Prostate gland (tissue), 2 donors: Measurements from ENCODE around the gene DDOST. TPM values are rescaled to one million over a fixed set of nuclear protein-coding genes. Genes with fewer than 3 reads are reported as not detected.

Experiments used
- DNase-seq: peaks from one replicate; pipeline ENCODE4 v3.0.0-alpha.2; 2019; ENCODE audit warnings: low spot score
- H3K27ac ChIP-seq, 2 donors: fragments of 200-600 bp; sonication (generic); 2 replicates each; pipeline ENCODE4 v1.5.1; 2017 to 2019
- H3K27me3 ChIP-seq: fragments of 200-600 bp; sonication (generic); replicated peaks from 2 replicates; pipeline ENCODE4 v1.5.1; 2019; ENCODE audit not compliant: insufficient read depth
- H3K36me3 ChIP-seq, 2 donors: fragments of 200-600 bp; sonication (generic); 1 replicate in 1 of 2; 2 replicates in 1 of 2; pipeline versions ENCODE4 v1.5.1 to v1.8.1; 2017 to 2019
- H3K4me1 ChIP-seq: fragments of 200-600 bp; sonication (generic); replicated peaks from 2 replicates; pipeline ENCODE4 v1.5.1; 2019
- H3K4me3 ChIP-seq, 2 donors: fragments of 200-600 bp; sonication (generic); 2 replicates each; pipeline ENCODE4 v1.5.1; 2017 to 2019
- H3K9me3 ChIP-seq: fragments of 200-600 bp; sonication (generic); 2 replicates; pipeline ENCODE4 v1.5.1; 2017
- POLR2A ChIP-seq: fragments of 450-650 bp; IDR thresholded peaks from one replicate; pipeline ENCODE4 v1.6.1; 2016; ENCODE audit warnings: antibody characterized with exemption, mild to moderate bottlenecking
- POLR2AphosphoS5 ChIP-seq: sonication (generic); formaldehyde crosslinking; IDR thresholded peaks from one replicate; pipeline ENCODE4 v1.6.1; 2017; ENCODE audit warnings: antibody characterized with exemption
- WGBS: methylation state at CpG from one replicate; pipeline ENCODE4 v1.1.5; 2018; 5-methylcytosine and 5-hydroxymethylcytosine counted together
- intact Hi-C: fragments of 100-400 bp; cut with DNase I; formaldehyde crosslinking; loops from one replicate; pipeline ENCODE4 v1.14.2; 2022
- total RNA-seq, 2 donors: library from RNA; depleted of rRNA; stranded (reverse); fragments of >200 nt; gene quantifications; one replicate each; pipeline ENCODE4 v1.1.0, GENCODE V29; 2016
- TF ChIP-seq, protein P1 (sequence below), 4 experiments: fragments of 200-600 bp in 2 of 4; fragments of 450-650 bp in 2 of 4; sonication (generic) in 2 of 4; IDR thresholded peaks; 1 replicate in 3 of 4; 2 replicates in 1 of 4; pipeline ENCODE4 v1.5.1; 2016 to 2019; ENCODE audit warnings: antibody characterized with exemption in 4 of 4, mild to moderate bottlenecking in 2 of 4, moderate library complexity in 2 of 4

DDOST gene
- total RNA-seq, 2 donors from 2014 or later, result 223 to 264 TPM

GRCh38 chr1:20672265-20672632, 11.1 kb upstream of the DDOST start:
- Histone ChIP-seq H3K27me3 (no peaks in the 10 kb centered on the region), H3K9me3 (no peaks in the 10 kb centered on the region), H3K4me1 (no peaks in the 10 kb centered on the region), H3K36me3 (no peaks in the 10 kb centered on the region), H3K4me3 (no peak overlapping the region), H3K27ac (no peak overlapping the region)
- TF ChIP-seq, protein P1, sequence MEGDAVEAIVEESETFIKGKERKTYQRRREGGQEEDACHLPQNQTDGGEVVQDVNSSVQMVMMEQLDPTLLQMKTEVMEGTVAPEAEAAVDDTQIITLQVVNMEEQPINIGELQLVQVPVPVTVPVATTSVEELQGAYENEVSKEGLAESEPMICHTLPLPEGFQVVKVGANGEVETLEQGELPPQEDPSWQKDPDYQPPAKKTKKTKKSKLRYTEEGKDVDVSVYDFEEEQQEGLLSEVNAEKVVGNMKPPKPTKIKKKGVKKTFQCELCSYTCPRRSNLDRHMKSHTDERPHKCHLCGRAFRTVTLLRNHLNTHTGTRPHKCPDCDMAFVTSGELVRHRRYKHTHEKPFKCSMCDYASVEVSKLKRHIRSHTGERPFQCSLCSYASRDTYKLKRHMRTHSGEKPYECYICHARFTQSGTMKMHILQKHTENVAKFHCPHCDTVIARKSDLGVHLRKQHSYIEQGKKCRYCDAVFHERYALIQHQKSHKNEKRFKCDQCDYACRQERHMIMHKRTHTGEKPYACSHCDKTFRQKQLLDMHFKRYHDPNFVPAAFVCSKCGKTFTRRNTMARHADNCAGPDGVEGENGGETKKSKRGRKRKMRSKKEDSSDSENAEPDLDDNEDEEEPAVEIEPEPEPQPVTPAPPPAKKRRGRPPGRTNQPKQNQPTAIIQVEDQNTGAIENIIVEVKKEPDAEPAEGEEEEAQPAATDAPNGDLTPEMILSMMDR (IDR thresholded peaks at IDR 0.05), result no peak
- TF ChIP-seq POLR2AphosphoS5, result no peak
- TF ChIP-seq POLR2A, result no peak
- no peak for DNase-seq
- intact Hi-C loops, result no loop called here
- WGBS, result 94% methylated on average over 4 of the region's 4 CpGs

DNA sequence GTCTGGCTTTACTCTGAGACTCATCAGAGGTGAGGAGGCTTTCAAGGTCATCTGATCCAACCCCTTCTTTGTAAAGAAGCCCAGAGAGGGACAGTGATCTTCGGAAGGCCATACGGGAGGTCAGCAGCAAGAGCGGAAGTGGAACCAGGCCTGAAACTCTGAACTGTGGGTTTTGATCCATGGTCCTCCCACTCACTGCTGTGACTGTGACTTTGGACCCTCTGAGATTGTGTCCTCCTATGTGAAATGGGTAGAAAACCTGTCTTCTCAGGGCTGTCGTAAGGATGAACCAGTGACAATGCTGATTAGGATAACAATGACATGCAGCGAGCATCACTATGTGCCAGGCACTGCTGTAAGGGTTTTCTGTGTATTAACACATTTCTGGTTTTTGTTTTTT, 9.8 kb upstream of the DDOST start:
- 85% methylated on average over 5 of the region's 5 CpGs for WGBS
- Histone ChIP-seq H3K9me3 (no peaks in the 10 kb centered on the region), H3K4me1 (no peaks in the 10 kb centered on the region), H3K4me3 (no peak overlapping the region), H3K36me3 (no peaks in the 10 kb centered on the region), H3K27me3 (no peaks in the 10 kb centered on the region), H3K27ac (no peak overlapping the region)
- TF ChIP-seq POLR2AphosphoS5, result no peak
- intact Hi-C loops, result no loop called here
- no peak for DNase-seq

- Histone ChIP-seq H3K27me3 (no peaks in the 10 kb centered on the region), H3K9me3 (no peaks in the 10 kb centered on the region), H3K4me3 (no peak overlapping the region), H3K36me3 (no peaks in the 10 kb centered on the region), H3K4me1 (no peaks in the 10 kb centered on the region), H3K27ac (no peak overlapping the region)
- 87% methylated on average over 1 of the region's 1 CpG for whole genome bisulfite sequencing
- TF ChIP-seq, protein P1 (IDR thresholded peaks at IDR 0.05), result no peak
- TF ChIP-seq POLR2A (no peak), POLR2AphosphoS5 (no peak)
- intact Hi-C loops, result no loop called here
- DNase-seq, result no peak
Observed at GRCh38 chr1:20668581-20668980, 7.4 kb upstream of the DDOST start.

DNA sequence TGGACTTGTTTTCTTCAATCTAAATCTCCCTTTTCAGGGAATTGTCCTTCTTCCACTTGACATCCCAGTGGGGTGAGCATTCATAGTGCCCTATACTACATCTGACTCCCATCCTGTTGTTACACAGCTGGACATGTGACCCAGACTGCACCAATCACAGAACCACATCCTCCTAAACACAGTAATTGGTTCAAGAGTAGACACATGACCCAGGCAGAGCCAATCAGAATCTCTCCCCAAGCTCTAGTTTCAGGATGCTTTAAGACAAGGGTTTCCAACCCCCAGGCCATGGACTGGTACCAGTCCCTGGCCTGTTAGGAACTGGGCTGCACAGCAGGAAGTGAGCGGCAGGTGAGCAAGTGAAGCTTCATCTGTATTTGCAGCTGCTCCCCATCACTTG, 5.6 kb upstream of the DDOST start:
- TF ChIP-seq POLR2A (no peak), POLR2AphosphoS5 (no peak)
- TF ChIP-seq, protein P1 (IDR thresholded peaks at IDR 0.05), result no peak
- H3K36me3 ChIP-seq, result no peaks in the 10 kb centered on the region
- no peak for DNase-seq
- no peak overlapping the region for H3K27ac ChIP-seq
- intact Hi-C loops, result no loop called here
- no peak overlapping the region for H3K4me3 ChIP-seq
- no peaks in the 10 kb centered on the region for H3K27me3 ChIP-seq
- H3K9me3 ChIP-seq, result no peaks in the 10 kb centered on the region
- WGBS, result 93% methylated on average over 1 of the region's 1 CpG
- no peaks in the 10 kb centered on the region for H3K4me1 ChIP-seq

DNA sequence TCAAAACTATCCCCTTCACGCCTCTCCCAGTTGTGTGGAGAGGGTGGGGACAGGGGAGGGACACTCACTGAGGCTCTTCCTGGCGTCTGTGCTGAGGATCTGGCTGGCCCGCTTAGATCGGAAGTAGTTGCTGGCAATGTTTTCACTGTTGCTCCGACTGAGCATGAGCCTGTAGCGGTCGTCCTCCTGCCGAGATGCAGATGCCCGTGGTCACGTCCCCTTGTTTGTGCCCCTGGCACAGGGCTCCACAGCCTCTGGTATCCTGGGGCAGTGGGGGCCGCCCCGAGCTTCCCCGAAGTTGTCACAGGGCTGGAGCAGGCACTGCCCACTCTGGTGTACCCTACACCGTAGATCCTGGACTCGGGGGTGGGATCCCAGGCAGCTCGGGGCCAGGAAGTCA, 5.0 kb upstream of the DDOST start:
- Histone ChIP-seq H3K36me3 (no peaks in the 10 kb centered on the region), H3K27me3 (no peaks in the 10 kb centered on the region), H3K27ac (no peak overlapping the region), H3K4me1 (no peaks in the 10 kb centered on the region), H3K9me3 (no peaks in the 10 kb centered on the region), H3K4me3 (no peak overlapping the region)
- no peak for DNase-seq
- intact Hi-C loops, result no loop called here
- TF ChIP-seq, protein P1 (IDR thresholded peaks at IDR 0.05), result no peak
- 68% methylated on average over 15 of the region's 16 CpGs for WGBS
